Stimulated activated naive B cell treated with anti-CD40 and anti-IgM and Interleukin-4, amounts not matched to agents 10 μg/mL and 1 μg/mL and 100 μg/mL, for 72 hours (primary cell): ENCODE data around the gene RNF20.

Experiments
- ATAC-seq, 2 donors: fragments of 150-1000 bp; cut with Tn5 transposase; replicated peaks; 2 replicates each; pipeline ENCODE4 v1.10.0; 2021; ENCODE audit warnings: moderate library complexity in 1 of 2
- DNase-seq: peaks from one replicate; pipeline ENCODE4 v3.0.0; 2021
- H3K27ac Mint-ChIP-seq: one replicate; pipeline ENCODE4 v1.8.0; 2022; ENCODE audit warnings: mild to moderate bottlenecking, mixed read lengths
- H3K27me3 Mint-ChIP-seq, 2 donors: one replicate each; pipeline ENCODE4 v1.8.0; 2022; ENCODE audit warnings: mixed read lengths in 2 of 2
- H3K36me3 Mint-ChIP-seq, 2 donors: one replicate each; pipeline ENCODE4 v1.8.0; 2022; ENCODE audit warnings: mixed read lengths in 2 of 2, mild to moderate bottlenecking in 1 of 2
- H3K4me1 Mint-ChIP-seq, 2 donors: one replicate each; pipeline ENCODE4 v1.8.0; 2022; ENCODE audit warnings: mixed read lengths in 2 of 2, mild to moderate bottlenecking in 1 of 2
- H3K4me3 Mint-ChIP-seq, 2 donors: one replicate each; pipeline ENCODE4 v1.8.0; 2022; ENCODE audit warnings: mild to moderate bottlenecking in 2 of 2, mixed read lengths in 2 of 2, moderate library complexity in 1 of 2
- H3K9me3 Mint-ChIP-seq, 2 donors: one replicate each; pipeline ENCODE4 v1.8.0; 2022; ENCODE audit warnings: mixed read lengths in 2 of 2, mild to moderate bottlenecking in 1 of 2

RNF20 gene

DNA sequence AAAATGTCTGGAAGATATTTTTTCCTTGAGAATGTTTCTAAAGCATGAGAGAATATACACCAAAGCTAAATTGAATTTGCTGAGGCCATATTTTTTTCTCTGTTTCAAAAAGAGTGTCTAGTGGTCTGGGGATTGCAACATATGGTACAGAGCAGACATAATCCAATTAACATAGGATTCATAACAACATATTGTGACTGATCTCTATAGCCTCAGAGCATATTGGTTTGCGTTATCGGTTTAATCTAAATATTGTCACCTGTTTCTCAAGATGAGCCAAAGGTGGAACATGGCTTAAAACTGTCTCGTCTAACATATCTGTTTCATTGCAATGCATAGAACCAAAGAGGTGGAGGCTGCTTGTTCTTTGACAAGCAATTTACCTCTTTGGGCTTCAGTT, 57.2 kb downstream of the RNF20 start:
- no peaks in the 10 kb centered on the region for H3K36me3 Mint-ChIP-seq
- H3K27me3 Mint-ChIP-seq: peaks cover 11 to 28% of the 10 kb centered on the region in 2 donors
- no peaks in the 10 kb centered on the region for H3K4me1 Mint-ChIP-seq
- H3K4me3 Mint-ChIP-seq: no peak overlapping the region
- DNase-seq (no peak), ATAC-seq (no peak)
- no peak overlapping the region for H3K27ac Mint-ChIP-seq
- H3K9me3 Mint-ChIP-seq: no peaks in the 10 kb centered on the region

DNA sequence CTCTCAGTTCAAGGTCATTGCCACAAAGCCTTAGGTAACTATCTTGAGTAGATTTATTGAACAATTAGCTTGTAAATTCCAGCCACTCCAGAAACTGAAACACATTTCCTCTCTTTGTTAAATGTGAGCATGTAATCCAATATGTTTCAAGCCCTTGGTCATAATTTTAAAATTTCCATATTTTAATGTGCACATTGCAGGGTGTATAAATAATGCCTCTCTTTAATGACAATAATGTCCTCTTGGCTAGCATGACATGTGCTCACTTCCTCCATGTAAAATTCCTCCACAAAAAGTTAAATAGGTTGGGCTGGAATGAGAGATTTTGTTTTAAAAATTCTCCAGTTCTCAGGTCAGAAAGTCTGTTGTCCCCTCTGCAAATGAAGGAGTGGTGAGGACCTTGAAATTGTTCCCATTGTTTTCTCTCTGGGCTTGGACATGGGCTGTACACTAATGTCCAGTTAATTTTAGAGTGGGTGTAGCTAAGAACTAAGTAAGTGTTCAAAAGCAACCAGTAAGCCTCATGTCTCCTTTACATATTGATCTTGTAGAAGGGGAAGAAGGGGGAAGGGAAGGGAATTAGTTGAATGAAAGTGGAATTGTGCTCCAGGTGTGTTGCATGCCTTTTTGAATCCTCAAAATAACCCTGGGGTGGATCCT, 58.3 kb downstream of the RNF20 start:
- no peaks in the 10 kb centered on the region for H3K4me1 Mint-ChIP-seq
- no peak overlapping the region for H3K4me3 Mint-ChIP-seq
- no peaks in the 10 kb centered on the region for H3K9me3 Mint-ChIP-seq
- no peak overlapping the region for H3K27ac Mint-ChIP-seq
- ATAC-seq (no peak), DNase-seq (no peak)
- H3K27me3 Mint-ChIP-seq: peaks cover 4 to 26% of the 10 kb centered on the region in 2 donors
- H3K36me3 Mint-ChIP-seq: no peaks in the 10 kb centered on the region

DNA sequence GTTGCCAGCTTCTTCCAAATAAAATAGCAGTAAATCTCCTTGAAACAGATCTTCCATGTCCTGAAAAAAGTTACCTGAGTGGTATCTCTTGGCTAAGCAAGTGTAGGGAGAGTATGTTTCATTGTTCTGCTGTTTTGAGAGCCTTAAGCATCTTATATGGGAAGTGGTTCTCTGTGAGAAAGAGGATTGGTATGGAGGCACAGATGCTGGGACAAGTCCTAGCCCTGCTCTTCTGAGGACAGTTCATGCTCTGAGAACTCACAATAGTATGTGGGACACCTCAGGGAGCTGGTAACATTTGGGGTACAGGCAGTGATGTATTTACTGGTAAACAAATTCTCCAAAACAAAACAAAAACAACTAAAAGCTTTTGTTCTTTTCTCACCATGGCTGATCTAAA, 59.1 kb downstream of the RNF20 start:
- no peak overlapping the region for H3K27ac Mint-ChIP-seq
- H3K4me3 Mint-ChIP-seq: no peak overlapping the region
- no peaks in the 10 kb centered on the region for H3K36me3 Mint-ChIP-seq
- no peaks in the 10 kb centered on the region for H3K4me1 Mint-ChIP-seq
- peaks cover 4 to 26% of the 10 kb centered on the region in 2 donors for H3K27me3 Mint-ChIP-seq
- DNase-seq (no peak), ATAC-seq (no peak)
- H3K9me3 Mint-ChIP-seq: no peaks in the 10 kb centered on the region

DNA sequence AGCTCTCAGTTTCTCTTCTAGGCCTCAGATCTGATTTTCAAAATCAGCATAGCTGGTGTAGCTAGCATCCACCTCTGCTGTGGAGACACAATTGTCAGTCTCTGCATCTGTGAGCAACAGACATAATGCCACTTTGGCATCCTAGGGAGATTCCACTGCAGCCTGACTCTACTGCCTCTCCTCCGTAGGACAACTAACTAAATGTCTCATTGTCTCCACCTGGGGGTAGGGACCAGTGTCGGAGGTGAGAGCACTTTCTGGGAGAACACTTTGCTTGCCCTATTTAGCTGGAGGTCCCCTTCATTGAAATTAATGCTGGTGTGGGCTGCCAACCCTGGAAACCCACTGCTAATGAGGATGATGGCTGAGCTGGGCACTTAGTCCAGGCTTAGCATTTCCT, 59.7 kb downstream of the RNF20 start:
- Mint-ChIP-seq H3K27ac (no peak overlapping the region), H3K4me1 (no peaks in the 10 kb centered on the region)
- DNase-seq: no peak

DNA sequence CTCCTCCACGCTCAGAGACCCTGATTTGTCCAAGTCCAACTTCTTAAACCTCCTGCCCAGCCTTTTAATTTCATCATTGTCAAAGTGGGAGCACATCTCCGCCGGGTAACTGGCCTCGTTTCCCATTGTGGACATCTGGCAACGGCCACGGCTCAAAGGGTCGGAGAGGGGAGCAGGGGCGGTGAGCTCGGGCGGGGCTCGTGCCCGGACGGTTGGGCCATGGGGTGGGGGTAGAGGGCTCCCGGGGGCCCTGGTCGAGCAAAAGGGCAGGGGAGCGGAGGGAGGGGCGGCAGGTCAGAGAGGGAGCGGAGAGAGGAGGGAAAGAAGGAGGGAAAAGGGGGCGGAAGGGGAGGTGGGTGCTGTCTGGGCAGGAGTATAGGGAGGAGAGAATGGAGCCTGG, 61.1 kb downstream of the RNF20 start, which contains the start of gene PPP3R2:
Gene PPP3R2, minus strand, starts transcription at position 174 of the 400 bp plus-strand sequence. Its CDS starts 48 bp downstream, at position 126.
- no peak for DNase-seq
- Mint-ChIP-seq H3K27me3 (peaks cover 4 to 26% of the 10 kb centered on the region in 2 donors), H3K27ac (no peak within 1 kb of the TSS), H3K9me3 (no peaks in the 10 kb centered on the region), H3K4me3 (no peak within 1 kb of the TSS), H3K36me3 (no peaks in the 10 kb centered on the region), H3K4me1 (no peaks in the 10 kb centered on the region)
- ATAC-seq: no peak

More for the DNA sequence above, 59.7 kb downstream of the RNF20 start:
- H3K9me3 Mint-ChIP-seq: no peaks in the 10 kb centered on the region
- H3K36me3 Mint-ChIP-seq: no peaks in the 10 kb centered on the region
- ATAC-seq: no peak
- peaks cover 4 to 26% of the 10 kb centered on the region in 2 donors for H3K27me3 Mint-ChIP-seq
- no peak overlapping the region for H3K4me3 Mint-ChIP-seq

DNA sequence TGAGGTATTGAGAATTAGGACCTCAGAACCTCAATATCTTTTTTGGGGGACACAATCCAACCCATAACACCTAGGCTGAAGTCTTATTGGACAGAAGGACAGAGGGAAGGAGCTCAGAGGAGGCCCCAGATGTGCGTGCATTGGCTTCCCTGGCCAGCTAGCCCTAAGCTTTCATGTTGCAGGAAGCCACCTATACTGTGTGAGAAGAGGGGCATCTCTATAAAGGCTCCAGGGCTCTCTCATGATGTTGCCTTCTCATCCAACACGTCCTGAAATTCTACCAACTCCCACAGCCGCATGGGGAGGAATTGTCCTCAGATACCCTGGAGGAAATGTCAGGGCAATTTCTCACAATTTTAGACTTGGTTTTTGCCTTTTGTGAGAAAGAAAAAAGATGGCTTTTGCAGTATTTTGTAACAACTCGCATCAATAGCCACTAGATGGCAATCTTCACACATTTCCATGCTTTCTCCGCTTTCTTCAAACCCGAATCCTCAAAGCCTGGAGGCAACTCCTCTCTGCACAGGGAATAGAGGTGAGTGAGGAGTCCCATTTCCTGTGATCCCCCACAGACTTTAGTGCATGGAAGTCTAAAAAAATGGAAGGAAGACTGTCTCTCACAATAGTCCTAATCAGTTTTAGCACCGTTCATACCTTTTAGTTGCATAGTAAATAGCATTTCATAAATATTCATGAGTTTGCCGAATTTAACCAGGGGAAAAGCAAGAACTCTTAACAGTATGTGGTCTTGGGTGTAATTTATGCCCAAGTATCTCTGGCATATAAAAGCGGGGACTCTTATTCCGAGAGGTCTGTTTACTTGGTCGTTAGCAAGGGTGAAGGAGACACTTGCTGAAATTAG, 68.5 kb downstream of the RNF20 start:
- Mint-ChIP-seq H3K9me3 (no peaks in the 10 kb centered on the region), H3K4me1 (no peaks in the 10 kb centered on the region), H3K27me3 (peaks cover 16 to 48% of the 10 kb centered on the region in 2 donors), H3K27ac (no peak overlapping the region), H3K36me3 (no peaks in the 10 kb centered on the region), H3K4me3 (peak overlapping the region in 1 of 2 donors; percentile 22)
- DNase-seq (no peak), ATAC-seq (peak in 1 of 2 donors; percentile 46)

DNA sequence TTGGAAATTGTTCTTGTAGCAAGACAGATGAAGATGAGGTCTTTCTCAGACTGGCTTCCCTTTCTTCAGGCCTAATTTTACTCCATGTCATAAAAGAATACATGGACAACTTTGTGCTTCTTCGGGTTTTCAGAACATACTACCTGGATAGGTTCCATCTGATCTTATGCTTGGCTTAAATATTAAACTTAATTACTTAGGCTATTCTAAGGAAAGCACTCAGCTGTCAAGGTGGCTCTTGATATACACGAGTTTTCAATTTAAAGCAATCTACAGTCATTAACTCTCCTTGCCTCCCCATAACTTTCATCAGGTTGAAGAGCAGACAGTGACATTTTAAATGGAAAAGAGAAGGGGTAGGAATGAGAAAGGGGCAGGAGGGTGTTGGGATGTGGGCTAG, 70.6 kb downstream of the RNF20 start:
- no peak overlapping the region for H3K27ac Mint-ChIP-seq

DNA sequence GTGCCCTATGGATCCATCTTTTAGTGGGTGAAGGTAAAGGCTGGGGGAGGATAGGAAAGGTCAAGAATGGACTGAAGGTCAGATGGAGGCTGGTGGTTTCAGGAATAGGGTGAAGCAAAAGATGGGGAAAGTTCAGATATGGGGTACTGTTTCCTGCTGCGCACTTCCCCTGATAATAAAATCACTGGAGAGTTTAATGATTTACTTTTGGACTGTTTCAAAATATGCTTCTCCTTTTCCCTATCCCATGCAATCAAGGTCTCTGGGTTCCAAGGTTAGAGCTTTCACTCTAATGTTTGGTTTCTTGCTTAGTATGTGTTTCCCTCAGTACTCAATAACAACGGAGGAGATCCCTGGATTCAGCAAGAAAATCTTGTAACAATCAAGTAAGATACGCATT, 71.9 kb downstream of the RNF20 start:
- no peak for ATAC-seq
- Mint-ChIP-seq H3K27ac (no peak overlapping the region), H3K36me3 (no peaks in the 10 kb centered on the region), H3K4me3 (no peak overlapping the region), H3K27me3 (peaks cover 12 to 53% of the 10 kb centered on the region in 2 donors), H3K4me1 (no peaks in the 10 kb centered on the region), H3K9me3 (no peaks in the 10 kb centered on the region)
- DNase-seq: no peak

More for the DNA sequence above, 70.6 kb downstream of the RNF20 start:
- DNase-seq (no peak), ATAC-seq (no peak)
- Mint-ChIP-seq H3K4me3 (no peak overlapping the region), H3K4me1 (no peaks in the 10 kb centered on the region), H3K36me3 (no peaks in the 10 kb centered on the region), H3K27me3 (peaks cover 16 to 57% of the 10 kb centered on the region in 2 donors), H3K9me3 (no peaks in the 10 kb centered on the region)
